HCEC 1CT (cell line): ENCODE measurements around the gene AMPH.
A peak's percentile ranks its signal among the peaks of the same experiment; 100 is the strongest.
"Not testable (repeated sequence)": the region's sequence is repeated elsewhere in the genome, so short reads cannot be mapped to it uniquely, and the experiment has no call there.

Source experiments
- DNase-seq: peaks from one replicate; pipeline ENCODE4 v3.0.0-alpha.2; 2017

AMPH gene

DNA sequence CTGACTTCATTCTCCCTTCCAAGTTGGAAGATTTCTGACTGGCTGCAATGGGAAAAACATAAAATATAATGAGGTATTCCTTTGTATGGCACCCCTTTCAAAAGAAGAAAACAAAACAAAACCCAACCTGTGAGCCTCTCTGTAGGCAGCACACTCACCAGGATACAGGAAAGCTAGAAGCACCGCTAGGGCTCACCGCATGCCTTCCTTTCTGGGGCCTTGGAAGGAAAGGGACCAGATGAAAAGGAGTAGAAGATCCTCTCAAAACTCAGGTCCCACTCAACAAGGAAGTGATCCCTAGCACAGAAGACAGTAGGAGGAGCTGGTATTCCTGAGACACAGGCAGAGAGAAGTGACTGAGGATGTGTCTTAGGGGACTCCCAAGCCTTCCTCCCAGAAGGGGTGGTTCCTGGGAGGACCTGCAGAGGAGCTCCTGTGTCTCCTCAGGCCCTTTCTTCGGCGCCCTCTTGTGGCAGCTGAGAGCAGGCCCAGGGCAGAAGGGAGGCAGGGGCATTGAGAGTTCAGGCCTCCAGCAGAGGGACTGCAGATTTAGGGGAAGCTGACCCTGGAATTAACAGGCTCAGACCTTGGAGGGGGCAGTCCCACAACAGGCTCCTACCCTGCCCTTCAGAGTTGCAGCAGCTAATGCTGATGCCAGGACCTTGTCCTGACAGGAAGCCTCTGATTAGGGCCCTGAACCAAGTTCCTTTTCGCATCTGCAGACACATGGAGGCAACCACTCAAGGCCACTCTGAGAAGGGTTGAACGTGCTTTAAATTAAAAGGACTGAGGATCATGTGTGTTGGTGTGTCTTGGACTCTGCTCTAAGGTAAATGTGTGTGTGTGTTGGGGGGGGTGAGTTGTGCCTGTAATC lies 285.6 kb downstream of the AMPH start:
- not testable (repeated sequence) for DNase-seq

DNA sequence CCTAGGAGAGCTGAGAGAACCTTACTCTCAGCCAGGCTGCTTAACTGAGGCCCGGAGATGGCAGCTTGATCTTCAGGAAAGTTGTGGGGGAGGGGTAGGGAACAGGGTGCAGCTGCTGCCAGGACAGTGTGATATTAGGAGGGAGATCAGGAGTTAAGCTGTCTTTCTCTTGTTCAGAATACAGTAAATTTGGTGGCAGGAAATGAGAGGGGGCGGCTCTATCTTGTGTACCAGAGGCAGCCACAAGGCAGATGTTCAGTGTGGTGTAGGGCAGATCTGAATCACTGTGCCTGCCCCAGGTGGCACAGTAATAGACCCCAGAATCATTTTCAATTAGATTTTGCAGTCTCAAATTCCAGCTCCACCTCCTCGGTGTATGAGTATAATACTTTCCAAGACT lies 286.4 kb downstream of the AMPH start:
- not testable (repeated sequence) for DNase-seq

DNA sequence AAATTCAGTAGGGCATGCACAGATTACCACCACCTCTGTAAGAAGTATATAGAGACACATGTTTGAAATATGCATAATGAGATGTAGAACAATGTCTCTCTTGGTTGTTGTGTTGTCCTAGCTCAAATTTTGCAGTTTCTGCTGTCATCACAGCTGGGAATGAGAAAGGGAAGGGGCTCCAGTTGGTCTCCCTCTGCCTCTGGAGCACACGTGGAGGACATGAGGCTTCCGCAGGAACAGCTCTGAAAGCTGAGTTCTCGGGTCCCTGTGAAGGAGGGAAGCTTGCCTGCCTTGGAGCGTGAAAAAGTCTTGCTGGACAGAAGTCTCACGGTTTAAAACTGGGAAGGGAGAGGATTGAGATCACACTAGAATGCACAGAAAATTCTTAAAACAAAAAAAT lies 289.0 kb downstream of the AMPH start:
- not testable (repeated sequence) for DNase-seq

DNA sequence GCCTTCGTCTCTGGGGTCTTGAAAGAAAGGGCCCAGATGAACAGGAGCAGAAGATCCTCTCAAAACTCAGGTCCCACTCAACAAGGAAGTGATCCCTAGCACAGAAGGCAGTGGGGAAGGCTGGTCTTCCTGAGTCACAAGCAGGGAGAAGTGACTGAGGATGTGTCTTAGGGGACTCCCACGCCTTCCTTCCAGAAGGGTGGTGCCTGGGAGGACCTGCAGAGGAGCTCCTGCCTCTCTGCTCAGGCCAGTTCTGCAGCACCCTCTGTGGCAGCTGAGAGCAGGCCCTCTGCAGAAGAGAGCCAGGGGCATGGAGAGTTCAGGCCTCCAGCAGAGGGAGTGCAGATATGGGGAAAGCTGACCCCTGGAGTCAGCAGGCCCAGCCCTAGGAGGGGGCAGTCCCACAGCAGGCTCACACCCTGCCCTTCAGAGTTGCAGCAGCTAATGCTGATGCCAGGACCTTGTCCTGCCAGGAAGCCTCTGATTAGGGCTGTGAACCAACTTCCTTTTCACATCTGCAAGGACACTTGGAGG lies 289.9 kb downstream of the AMPH start:
- DNase-seq = peak; percentile 30

DNA sequence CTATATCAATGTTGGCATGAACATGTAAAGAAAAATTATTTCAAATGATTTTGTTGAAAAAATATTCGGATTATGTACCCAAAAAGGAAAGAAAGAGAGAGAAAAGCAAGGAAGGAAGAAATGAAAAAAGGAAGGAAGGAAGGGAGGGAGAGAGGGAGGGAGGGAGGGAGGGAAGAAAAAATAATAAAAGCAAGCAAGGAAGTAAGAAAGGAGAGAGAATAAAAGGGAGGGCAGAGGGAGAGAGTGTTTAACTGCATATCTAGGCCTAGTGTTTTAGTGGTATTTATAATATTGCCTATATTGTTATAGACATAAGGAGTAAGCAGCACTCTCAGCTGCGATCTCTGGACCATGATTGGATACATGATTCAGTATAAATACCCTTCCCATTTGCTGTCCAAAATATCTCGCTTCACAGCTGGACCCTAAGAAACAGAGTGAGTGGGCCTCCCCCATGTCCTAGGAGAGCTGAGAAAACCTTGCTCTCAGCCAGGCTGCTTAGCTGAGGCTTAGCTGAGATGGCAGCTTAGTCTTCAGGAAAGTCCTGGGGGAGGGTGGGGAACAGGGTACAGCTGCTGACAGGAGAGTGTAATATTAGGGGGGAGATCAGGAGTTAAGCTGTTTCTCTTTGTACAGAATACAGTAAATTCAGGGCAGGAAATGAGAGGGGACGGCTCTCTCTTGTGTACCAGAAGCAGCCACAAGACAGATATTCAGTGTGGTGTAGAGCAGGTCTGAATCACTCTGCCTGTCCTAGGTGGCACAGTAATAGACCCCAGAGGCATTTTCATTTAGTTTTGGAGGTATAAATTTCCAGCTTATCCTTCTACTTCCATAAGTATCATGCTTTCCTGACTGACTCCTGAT lies 291.0 kb downstream of the AMPH start:
- no peak for DNase-seq

DNA sequence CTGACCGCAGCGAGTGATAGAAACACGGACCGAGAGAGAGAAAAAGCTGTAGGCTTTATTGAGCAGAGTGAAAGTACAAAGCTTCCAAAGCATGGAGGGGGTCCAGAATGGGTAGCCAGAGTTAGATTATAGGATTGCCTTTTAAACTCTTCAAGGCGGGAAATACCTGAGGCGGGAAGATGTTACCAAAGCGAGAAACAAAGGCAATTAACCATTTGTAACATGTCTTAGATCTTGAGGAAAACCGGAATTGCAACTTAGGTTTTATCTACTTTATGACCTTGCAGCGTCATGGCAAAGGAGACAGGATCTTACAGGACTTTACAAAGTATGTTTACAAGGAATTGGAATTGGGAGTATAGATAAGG lies 295.0 kb downstream of the AMPH start:
- not testable (repeated sequence) for DNase-seq

DNA sequence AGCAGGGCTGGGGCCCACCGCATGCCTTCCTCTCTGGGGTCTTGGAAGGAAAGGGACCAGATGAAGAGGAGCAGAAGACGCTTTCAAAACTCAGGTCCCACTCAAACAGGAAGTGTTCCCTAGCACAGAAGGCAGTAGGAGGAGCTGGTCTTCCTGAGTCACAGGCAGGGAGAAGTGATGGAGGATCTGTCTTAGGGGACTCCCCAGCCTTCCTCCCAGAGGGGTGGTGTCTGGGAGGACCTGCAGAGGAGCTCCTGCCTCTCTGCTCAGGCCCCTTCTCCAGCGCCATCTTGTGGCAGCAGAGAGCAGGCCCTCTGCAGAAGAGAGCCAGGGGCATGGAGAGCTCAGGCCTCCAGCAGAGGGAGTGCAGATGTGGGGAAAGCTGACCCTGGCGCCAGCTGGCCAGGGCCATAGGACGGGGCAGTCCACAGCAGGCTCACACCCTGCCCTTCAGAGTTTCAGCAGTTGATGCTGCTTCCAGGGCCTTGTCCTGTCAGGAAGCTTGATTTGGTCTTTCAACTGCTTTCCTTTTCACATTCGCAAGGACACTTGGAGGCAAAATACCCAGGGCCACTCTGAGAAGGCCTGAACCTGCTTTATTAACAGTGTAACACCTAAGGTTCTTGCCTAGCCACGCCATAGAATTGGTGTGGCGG lies 295.6 kb downstream of the AMPH start:
- peak; percentile 75 for DNase-seq

DNA sequence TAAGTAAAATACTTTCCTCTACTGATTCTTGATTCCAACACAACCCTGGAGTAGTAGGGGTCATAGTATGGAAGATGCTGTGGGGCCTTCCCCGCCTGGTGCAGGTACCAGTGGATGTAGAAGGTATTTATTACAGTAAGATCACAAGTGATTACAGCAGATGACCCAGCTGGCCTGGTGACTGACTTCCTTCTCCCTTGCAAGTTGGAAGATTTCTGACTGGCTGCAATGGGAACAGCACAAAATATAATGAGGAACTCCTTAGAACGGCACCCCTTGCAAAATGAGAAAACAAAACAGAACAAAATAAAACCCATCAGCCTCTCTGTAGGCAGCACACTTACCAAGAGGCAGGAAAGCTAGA lies 296.1 kb downstream of the AMPH start:
- DNase-seq = no peak

DNA sequence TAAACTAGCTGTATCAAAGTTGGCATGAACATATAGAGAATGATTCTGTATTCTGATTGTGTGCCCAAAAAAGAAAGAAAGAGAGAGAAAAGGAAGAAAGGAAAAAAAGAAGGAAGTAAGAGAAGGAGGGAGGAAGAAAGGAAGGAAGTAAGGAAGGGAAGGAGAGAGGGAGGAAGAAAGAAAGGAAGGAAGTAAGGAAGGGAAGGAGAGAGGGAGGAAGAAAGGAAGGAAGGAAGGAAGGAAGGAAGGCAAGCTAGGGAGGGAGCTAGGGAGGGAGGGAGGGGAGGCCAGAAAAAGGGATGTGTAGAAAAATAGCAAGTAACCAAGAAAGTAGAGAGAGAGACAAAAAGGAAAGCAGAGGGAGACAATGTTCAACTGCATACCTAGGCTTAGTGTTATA lies 297.0 kb downstream of the AMPH start:
- DNase-seq = no peak
